HTERT RPE-1 (cell line): ENCODE data around the gene RASA3.
"Not testable (repeated sequence)": the region's sequence is repeated elsewhere in the genome, so short reads cannot be mapped to it uniquely, and the experiment has no call there.

Experiments
- in situ Hi-C: fragments of 300-500 bp; cut with MboI; formaldehyde crosslinking; loops from 4 replicates; pipeline ENCODE4 v1.14.3; 2020; ENCODE audit warnings: low sequenced_read_pairs

Gene RASA3

GRCh38 chr13:114132419-114133121 is at the start of gene RASA3:
Gene RASA3, minus strand, starts transcription at chr13:114132623. Its CDS starts 134 bp downstream, at chr13:114132489.
- in situ Hi-C loops, result no loop called here

GRCh38 chr13:114179087-114179658 is 46.8 kb upstream of the RASA3 start, which contains the start of gene CFAP97D2:
Gene CFAP97D2, plus strand, starts transcription at chr13:114179257. Its CDS starts 74 bp downstream, at chr13:114179331.
- in situ Hi-C loops, result no loop called here

GRCh38 chr13:114177245-114178010 is 45.0 kb upstream of the RASA3 start:
- in situ Hi-C loops, result no loop called here

- in situ Hi-C loops, result not testable (repeated sequence)
Measured at GRCh38 chr13:114176359-114176902, 44.0 kb upstream of the RASA3 start.

GRCh38 chr13:114174529-114174961 is 42.1 kb upstream of the RASA3 start:
- in situ Hi-C loops, result no loop called here

- in situ Hi-C loops, result no loop called here
Measured at GRCh38 chr13:114173745-114174144, 41.3 kb upstream of the RASA3 start.

- in situ Hi-C loops, result no loop called here
Measured at GRCh38 chr13:114173272-114173671, 40.8 kb upstream of the RASA3 start.

- in situ Hi-C loops, result no loop called here
Measured at GRCh38 chr13:114167885-114168284, 35.5 kb upstream of the RASA3 start.

GRCh38 chr13:114167426-114167825 is 35.0 kb upstream of the RASA3 start:
- in situ Hi-C loops, result no loop called here

- in situ Hi-C loops, result no loop called here
Measured at GRCh38 chr13:114166381-114167131, 34.1 kb upstream of the RASA3 start.

GRCh38 chr13:114164681-114165429 is 32.4 kb upstream of the RASA3 start:
- in situ Hi-C loops, result no loop called here

- in situ Hi-C loops, result no loop called here
Measured at GRCh38 chr13:114164053-114164452, 31.6 kb upstream of the RASA3 start.

GRCh38 chr13:114162533-114162922 is 30.1 kb upstream of the RASA3 start:
- in situ Hi-C loops, result no loop called here

GRCh38 chr13:114161644-114162532 is 29.5 kb upstream of the RASA3 start:
- in situ Hi-C loops, result no loop called here

- in situ Hi-C loops, result no loop called here
Measured at GRCh38 chr13:114161028-114161556, 28.7 kb upstream of the RASA3 start.

GRCh38 chr13:114158869-114159666 is 26.6 kb upstream of the RASA3 start:
- in situ Hi-C loops, result not testable (repeated sequence)

- in situ Hi-C loops, result no loop called here
Measured at GRCh38 chr13:114157869-114158495, 25.6 kb upstream of the RASA3 start.
